GM18511 (cell line): Measurements from ENCODE around the gene DOC2A.
"Not testable (repeated sequence)": the region's sequence is repeated elsewhere in the genome, so short reads cannot be mapped to it uniquely, and the experiment has no call there.

ENCODE experiments used
- ATAC-seq: cut with Tn5 transposase; IDR thresholded peaks from one replicate; pipeline ENCODE4 v1.9.1; 2021; ENCODE audit warnings: mild to moderate bottlenecking, moderate library complexity; ENCODE audit not compliant: unreplicated experiment

Gene DOC2A

DNA sequence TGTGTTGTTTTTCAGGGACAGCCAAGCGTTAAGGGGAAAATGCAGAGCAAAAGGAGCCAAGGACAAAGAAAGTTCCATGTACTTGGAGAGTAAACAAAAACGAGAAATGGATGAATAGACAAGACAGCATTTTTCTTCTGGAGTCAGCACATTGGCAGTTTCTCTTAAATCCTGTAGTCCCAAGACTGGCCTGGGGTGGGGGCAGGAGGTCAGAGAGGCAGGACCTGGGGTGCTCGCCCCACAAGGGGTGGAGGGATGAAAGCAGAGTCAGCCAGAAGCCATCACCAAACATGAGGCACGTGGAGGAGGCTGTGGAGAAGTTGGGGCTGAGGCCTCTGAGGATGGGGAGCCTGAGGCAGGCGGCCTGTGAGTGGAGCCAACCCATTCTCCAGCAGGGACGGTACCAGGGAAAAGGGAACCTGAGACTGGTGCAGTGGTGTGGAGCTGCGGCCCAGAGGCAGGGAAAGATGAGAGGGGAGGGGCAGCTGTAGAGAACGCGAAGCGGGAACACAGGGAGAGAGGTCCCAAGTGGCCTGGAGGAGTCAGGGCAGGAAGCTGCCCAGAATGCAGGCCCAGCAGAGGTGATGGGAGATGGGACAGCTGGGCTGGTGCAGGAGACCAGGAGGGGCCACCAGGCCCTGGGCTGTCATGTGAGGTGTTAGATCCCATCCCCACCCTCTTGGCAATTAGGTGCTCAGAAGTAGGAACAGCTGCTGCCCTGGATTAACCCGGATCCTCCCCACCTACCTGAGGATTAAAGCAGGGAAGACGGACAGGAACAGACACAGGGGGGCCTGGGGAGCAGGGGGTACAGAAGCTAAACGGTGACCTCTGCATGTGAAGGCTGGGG, 17.0 kb upstream of the DOC2A start:
- ATAC-seq, result no peak

DNA sequence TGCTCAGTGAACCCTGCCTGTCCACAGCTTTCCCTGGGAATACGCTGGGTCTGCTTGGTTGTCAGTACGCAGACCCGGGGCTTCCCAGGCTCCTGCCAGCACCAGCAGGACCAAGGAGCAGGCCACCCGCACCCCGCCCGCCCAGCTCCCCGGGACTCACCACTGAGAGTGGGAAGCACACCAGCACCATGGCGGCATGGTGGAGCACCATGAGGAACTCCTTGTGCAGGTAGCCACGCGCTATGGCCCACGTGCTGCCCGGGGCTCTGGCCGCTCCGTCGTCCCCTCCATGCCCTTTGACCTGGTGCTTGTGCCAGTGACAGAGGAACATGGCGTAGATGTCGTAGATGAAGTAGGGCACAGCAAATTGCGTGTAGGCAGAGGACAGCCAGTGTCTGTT, 15.6 kb upstream of the DOC2A start:
- no peak for ATAC-seq

DNA sequence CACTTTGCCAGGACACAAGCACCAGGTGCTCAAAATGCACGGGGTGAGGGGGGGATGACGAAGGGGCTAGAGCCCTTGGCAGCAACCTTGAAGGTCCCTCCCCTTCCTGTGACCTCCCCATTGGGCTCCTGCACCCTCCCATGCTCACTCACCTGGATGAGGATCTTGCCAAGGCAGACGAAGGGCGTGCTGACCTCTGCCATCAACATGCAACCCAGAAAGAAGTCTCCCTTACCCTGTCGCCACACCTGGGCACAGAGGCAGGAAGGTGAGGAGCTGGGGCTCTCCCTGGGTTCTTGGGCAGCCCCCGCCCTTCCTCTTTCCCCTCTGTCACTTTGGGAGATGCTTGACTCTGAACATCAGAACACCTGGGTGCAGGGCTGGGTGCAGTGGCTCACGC, 14.7 kb upstream of the DOC2A start:
- no peak for ATAC-seq

DNA sequence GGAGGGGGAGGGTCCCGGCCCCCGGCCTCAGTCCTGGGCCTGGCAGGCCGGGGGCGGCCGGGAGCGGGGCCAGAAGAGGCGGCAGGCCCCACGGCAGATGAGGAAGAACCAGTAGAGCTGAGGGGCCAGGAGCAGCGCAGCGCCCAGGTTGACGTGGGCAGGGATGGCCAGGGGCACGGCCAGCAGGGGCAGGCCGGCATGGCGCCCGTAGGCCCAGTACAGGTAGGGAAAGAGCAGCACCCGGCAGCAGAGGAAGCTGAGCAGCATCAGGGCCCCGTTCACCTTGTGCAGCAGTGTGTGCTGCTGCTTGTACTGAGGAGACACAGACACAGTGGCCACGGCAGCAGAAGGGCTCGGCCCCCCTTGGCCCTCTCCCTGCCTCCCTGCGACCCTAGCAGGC, 14.3 kb upstream of the DOC2A start:
- no peak for ATAC-seq

DNA sequence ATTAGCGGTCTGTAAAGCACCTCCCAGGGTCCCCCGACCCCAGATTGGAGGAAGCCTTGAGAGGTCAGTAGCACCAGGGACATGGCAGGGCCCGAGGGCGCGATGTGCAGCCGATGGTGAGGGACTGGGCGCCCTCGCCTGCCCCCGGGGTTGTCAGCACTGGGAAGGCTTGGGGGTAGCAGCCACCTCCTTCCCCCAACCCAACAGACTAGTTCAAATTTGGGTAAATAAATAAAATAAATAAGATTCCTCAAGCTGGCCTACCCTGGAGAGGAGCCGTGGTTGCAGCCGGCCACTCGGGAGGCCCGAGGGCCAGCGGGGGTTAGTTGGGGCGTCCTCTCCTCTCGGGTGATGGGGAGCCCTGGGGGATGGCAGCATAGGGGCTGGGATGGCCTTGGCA, 13.6 kb upstream of the DOC2A start:
- ATAC-seq, result no peak

DNA sequence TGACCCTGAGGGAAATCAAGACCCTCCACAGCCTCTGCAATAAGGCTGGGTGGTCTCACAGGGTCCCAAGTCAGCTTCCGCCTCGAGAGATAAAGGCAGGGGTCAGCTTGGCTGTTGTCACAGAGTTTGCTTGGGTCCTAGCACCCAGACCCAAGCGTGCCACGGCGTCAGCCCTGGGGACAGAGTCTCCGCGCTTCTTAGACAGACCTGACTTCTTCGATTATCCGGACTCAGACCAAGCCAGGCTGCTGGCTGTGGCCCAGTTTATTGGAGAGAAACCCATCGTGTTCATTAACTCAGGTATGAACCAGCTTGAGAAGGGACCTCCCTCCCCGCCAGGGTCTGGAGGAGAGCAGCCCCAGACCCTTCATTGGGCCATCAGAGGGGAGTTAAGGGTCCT, 12.8 kb upstream of the DOC2A start:
- ATAC-seq, result no peak

DNA sequence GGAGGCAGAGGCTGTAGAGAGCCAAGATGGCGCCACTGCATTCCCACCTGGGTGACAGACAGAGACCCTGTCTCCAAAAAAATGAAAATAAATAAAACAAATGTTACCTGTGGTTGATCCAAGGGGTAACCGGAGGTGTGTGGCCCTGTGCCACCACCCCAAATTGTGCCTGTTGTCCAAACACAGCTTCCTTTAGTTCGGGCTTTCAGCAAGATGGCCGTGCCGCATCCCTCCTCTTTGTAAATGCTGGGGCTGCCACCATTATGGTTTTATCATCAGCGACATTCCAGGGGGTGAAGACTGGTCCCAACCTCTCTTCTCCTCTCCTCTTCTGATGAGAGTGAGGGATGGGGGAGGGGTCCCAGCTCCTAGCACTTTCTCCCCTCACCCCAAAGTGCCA, 12.1 kb upstream of the DOC2A start, which contains the start of gene C16orf92:
TSS of gene C16orf92 (plus strand) at position 312 of the 400 bp plus-strand sequence. CDS start 143 bp downstream, outside the sequence.
- no peak for ATAC-seq

DNA sequence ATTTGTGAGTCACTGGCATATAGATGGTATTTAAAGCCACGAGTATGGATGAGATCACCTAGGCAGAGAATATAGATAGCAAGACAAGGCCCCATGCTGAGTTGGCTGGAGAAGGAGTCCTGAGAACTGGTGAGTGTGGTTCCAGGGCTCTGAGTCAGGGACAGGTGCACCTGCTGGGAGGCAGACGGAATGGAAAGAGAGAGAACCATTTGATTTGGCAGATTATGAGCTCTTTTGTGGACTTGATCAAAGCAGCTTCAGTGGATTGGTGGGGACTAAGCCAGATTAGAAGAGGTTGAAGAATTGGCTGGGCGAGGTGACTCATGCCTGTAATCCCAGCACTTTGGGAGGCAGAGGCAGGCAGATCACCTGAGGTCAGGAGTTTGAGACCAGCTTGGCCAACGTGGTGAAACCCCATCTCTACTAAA, 7.9 kb upstream of the DOC2A start:
- ATAC-seq, result no peak

DNA sequence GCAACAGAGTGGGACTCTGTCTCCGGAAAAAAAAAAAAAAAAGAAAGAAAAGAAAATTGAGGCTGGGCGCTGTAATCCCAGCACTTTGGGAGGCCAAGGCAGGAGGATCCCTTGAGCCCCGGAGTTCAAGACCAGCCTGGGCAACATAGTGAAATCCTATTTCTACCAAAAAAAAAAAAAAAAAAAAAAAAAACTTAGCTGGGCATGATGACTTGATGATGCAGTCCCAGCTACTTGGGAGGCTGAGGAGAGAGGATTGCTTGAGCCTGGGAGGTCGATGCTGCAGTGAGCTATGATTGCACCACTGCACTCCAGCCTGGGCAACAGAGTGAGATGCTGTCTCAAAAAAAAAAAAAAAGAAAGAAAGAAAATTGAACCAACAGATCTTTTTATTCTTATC, 7.1 kb upstream of the DOC2A start:
- ATAC-seq, result not testable (repeated sequence)

DNA sequence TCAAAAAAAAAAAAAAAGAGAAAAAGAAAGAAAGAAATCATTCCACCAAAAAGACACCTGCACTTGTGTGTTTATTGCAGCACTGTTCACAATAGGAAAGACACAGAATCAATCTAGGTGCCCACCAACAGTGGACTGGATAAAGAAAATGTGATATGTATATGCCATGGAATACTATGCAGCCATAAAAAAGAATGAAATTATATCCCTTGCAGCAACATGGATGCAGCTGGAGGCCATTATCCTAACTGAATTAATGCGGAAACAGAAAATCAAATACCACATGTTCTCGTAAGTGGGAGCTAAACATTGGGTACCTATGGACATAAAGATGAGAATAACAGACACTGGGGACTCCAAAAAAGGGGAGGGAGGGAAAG, 6.4 kb upstream of the DOC2A start:
- no peak for ATAC-seq

DNA sequence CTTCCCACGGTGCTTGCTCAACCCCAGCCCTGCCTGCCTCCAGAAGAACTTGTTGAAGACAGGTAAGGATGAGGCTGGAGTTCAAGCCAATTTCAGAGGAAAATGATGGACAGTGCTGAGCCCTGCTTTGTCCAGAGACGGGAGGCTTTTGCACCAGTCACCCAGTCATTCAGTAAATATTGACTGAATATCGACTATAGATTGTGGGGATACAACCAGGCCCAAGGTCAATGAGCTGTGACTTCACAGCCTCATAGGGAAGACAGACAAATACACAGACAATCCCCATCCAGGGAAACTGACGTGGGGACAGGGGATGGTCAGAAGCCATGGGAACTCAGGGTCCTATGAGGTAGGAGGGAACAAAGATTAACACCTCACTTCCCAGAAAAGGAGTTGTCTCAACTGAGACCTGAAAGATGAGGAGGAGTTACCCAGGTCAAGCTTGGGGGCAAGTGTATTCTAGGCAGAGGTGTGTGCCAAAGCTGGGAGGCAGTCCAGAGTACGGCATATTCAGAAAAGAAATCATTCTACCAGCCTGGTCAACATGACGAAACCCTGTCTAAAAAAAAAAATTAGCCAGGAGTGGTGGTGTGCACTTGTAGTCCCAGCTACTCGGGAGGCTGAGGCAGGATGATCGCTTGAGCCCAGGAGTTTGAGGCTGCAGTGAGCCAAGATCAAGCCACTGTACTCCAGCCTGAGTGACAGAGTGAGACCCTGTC, 5.9 kb upstream of the DOC2A start:
- no peak for ATAC-seq

DNA sequence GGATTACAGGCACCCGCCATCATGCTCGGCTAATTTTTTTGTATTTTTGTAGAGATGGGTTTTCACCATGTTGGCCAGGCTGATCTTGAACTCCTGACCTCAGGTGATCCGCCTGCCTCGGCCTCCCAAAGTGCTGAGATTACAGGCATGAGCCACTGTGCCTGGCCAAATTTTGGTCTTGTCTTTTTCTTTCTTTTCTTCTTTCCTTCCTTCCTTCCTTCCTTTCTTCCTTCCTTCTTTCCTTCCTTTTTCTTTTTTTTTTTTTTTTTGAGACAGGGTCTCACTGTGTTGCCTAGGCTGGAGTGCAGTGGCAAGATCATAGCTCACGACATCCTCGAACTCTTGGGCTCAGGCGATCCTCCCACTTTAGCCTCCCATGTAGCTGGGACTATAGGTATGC, 4.6 kb upstream of the DOC2A start:
- not testable (repeated sequence) for ATAC-seq

DNA sequence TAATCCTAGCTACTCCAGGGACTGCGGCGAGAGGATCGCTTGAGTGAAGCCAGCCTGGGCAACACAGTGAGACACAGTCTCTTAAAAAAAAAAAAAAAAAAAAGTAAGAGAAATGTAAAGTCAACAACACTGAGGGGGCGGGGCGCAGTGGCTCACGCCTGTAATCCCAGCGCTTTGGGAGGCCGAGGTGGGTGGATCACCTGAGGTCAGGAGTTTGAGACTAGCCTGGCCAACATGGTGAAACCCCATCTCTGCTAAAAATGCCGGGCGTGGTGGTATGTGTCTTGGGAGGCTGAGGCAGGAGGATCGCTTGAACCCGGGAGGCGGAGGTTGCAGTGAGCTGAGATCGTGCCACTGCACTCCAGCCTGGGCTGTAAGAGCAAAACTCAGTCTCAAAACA, 1.8 kb upstream of the DOC2A start:
- not testable (repeated sequence) for ATAC-seq

DNA sequence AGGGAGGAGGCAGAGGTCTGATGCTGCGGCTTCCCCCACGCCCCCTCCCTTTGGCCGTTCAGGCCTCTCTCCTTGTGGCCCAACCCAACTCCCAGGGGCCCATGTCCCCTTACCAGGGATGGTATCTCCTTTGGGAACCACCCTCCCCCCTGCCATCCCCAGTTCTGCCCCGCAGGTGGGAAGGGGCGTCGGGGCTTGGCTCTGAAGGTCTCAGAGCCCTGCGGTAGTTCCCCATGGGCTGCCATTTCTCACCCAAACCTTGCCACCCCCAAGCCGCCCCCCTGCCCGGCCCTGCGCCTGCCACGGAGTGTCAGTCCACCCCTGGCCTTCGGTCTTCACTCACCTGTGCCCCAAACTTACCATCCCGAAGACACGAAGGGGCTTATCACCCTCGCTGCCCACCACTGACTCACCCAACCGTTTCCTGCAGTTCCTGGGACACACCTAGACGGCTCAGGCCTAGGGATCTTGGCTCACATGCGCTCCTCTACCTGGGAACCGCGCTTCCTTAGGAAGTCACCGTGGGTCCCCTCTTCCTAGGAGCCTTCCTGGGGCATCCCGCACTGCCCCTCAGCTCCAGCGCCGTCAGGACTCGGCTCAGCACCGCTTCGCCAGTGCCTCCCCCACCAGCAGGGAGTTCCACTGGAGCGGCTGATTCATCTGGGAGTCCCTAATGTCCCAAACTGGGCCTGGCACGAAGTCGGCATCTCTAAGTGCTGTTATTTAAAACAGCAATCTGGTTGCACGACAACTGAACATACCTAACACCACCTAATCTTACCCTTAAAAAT, 1.1 kb upstream of the DOC2A start:
- no peak for ATAC-seq

DNA sequence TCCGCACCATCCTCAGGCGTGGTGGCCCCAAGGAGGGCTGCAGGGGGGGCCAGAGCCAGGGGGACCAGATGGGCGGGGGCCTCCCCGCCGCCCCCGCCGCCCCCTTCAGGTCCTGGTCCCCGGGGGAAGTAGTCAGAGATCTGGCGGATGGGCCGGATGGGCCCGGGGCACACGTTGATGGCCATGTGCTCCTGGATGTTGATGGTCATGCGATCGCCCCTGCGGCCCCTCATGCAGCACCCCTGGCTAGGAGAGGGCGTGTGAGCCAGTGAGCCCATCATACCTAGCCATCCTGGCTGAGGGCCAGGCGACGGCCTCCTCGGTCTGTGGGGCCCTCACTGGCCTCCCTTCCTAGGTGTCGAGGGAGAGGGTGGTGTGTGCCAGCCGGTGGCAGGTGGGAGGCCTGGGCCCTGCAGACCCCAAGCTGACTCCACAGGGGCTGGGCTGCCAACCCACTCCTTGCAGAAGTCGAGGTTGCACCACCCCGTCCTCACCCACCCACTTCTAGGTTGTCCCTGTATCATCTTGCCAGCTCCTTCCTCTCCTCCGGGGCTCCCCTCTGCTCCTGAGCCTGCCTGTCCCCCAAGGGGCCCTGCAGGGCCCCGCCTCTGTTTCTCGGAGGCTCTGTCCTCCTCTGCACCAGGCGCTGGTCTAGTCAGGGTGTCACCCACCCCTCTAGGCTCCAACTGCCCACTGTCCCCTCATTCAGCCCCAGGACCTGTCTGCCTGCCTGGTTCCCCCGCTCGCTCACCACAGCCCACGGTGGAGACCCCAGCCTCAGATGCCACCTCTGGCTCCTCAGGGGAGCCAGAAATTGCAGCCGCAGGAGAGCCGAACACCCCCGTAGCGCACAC, 610 bp downstream of the DOC2A start:
- no peak for ATAC-seq

DNA sequence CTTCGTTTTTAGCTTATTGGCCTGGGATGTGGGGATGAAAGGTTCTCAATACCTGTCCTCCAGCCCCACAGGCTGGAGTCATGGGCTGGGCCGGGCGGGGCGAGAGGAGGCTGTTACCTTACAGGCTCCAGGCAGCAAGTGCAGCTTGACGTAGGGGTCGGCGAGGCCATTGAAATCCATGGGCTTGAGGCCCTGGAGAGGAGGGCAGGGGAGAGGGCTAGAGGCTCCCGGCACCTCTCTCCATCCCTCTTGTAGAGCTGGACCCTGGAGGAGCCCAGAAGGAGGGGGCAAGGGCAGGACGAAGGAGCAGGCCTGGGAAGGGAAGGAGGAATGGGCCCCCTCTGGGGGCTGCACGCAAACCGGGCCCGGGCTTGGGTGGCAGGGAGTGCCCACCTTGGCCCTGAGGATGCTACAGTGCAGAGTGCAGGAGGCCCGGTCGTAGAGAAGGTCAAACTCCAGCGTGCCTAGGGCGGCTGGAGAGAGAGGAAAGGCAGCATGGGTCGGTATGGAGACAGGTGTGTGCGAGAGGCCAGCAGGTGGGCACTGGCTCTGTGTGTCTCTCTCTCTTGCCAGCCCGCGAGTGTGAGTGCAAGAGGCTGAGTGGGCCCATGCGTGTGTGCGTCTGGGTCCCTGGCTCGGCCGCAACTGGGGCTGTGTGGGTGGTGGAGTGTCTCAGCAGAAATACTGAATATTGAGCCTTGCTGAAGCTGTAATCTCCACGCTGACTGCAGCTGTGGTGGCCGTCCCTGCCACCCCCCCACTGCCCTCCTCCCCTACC, 1.6 kb downstream of the DOC2A start:
- ATAC-seq, result no peak

DNA sequence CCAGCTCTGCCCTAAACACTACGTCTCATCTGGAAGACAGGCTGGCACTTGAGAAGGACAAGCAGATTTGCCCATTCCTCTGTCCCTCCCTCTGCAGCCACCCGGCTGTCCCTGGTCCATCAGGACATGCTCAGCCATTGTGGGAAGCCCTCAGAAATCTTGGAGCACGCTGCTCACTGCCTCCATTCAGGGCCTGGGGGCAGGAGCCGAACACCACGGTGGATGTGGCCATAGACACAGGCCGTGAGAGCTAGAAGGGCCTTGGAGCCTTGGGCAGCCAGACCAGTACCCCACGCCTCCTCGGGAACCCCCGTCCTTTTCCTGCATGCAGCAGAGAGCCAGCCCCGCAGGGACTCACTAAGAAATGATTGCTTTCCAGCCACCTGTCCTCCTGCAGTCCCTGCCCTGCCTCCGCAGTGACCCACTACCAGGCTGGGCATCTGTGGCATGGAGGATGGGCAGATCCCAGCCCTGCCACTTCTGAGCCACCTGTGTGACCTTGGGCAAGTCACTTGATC, 3.4 kb downstream of the DOC2A start:
- ATAC-seq, result no peak

DNA sequence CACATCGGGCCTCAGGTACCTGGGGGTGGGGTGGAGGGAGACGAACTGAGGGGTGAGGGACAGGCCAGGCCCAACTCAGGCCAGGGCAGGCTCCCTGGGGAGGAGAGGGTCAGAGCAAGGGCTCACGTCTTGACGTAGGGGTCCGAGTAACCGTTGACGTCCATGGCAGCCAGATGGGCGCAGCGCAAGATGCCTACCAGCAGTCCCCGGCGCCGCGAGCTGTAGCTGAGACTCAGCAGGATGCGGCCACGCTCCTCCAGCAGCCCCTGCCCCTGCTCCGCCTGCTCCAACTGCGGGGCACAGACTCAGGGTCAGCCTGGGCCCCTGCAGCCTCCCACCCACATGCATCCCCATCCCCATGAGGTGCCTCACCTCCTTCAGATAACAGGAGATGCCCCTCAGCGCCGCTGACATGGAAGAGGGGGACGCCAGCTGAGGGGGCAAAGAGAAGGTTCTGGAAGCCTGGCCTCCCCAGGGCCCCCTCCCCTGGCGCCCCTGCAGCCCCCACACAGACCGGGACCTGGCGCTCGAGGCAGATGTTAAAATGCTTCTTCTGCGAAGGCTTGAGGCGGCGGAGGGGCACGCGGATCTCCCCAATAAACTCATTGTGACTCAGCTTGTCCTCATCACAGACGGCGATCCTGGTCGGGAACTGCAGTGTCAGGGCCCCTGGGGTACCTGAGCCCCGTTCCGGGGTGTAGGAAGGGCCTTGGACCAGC, 4.0 kb downstream of the DOC2A start:
- no peak for ATAC-seq

DNA sequence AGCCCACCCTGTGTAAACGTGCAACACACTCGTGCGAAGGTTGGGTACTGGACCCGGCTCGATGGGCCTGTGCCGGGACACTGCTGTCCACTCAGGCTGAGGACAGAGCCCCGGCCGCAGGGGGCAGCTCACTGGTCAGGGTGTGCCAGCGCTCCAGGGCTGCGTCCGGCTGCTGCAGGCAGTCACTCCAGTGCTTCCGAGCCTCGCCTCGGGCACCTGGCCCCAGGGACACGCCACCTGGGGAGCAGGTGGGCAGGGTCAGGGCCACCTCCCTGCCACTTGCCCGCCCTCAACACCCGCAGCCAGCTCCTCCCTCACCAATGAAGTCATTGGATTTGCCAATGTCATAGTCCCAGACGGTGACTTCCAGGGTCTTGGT, 4.7 kb downstream of the DOC2A start:
- ATAC-seq, result no peak
